Neural progenitor cell (in vitro differentiated cells): ENCODE data around the gene SYDE2. TPM values are rescaled to one million over a fixed set of nuclear protein-coding genes. Genes with fewer than 3 reads are reported as not detected.
A peak's percentile ranks its signal among the peaks of the same experiment; 100 is the strongest.

Experiments used
- DNase-seq: peaks from one replicate; pipeline ENCODE4 v3.0.0-alpha.2; 2016; ENCODE audit warnings: low spot score
- H2AFZ ChIP-seq: fragments of 200-600 bp; sonication (generic); replicated peaks from 2 replicates; pipeline ENCODE4 v1.6.1; 2016; ENCODE audit warnings: antibody characterized with exemption
- H3F3A ChIP-seq: fragments of 200-600 bp; sonication (generic); 2 replicates; pipeline ENCODE4 v1.6.1; 2016; ENCODE audit warnings: antibody characterized with exemption, low read depth
- H3K27ac ChIP-seq: fragments of 200-600 bp; sonication (generic); 2 replicates; pipeline ENCODE4 v1.5.1; 2016; ENCODE audit warnings: mild to moderate bottlenecking
- H3K27me3 ChIP-seq: fragments of 200-600 bp; sonication (generic); 2 replicates; pipeline ENCODE4 v1.6.1; 2016; ENCODE audit warnings: mild to moderate bottlenecking, moderate library complexity
- H3K36me3 ChIP-seq: fragments of 200-600 bp; sonication (generic); 2 replicates; pipeline ENCODE4 v1.5.1; 2016
- H3K4me1 ChIP-seq: fragments of 200-600 bp; sonication (generic); 2 replicates; pipeline ENCODE4 v1.6.1; 2016; ENCODE audit warnings: mixed run types
- H3K4me2 ChIP-seq: fragments of 200-600 bp; sonication (generic); 2 replicates; pipeline ENCODE4 v1.6.1; 2016
- H3K4me3 ChIP-seq: fragments of 200-600 bp; sonication (generic); 2 replicates; pipeline ENCODE4 v1.5.1; 2016
- H3K79me2 ChIP-seq: fragments of 200-600 bp; sonication (generic); 2 replicates; pipeline ENCODE4 v1.6.1; 2016; ENCODE audit warnings: low read depth
- H3K9ac ChIP-seq: fragments of 200-600 bp; sonication (generic); 2 replicates; pipeline ENCODE4 v1.6.1; 2016
- H3K9me3 ChIP-seq: fragments of 200-600 bp; sonication (generic); 2 replicates; pipeline ENCODE4 v1.5.1; 2016; ENCODE audit warnings: low read depth
- H4K20me1 ChIP-seq: fragments of 200-600 bp; sonication (generic); 2 replicates; pipeline ENCODE4 v1.6.1; 2016; ENCODE audit warnings: low read depth
- H3K27ac Mint-ChIP-seq: 3 replicates; pipeline ENCODE4 v1.8.0; 2021; ENCODE audit warnings: mixed read lengths
- H3K27me3 Mint-ChIP-seq: 2 replicates; pipeline ENCODE4 v1.8.0; 2022; ENCODE audit warnings: low read depth, mild to moderate bottlenecking, inconsistent platforms, moderate library complexity, mixed read lengths; ENCODE audit not compliant: insufficient read depth
- H3K36me3 Mint-ChIP-seq: 3 replicates; pipeline ENCODE4 v1.8.0; 2021; ENCODE audit warnings: mixed read lengths
- H3K4me1 Mint-ChIP-seq: 3 replicates; pipeline ENCODE4 v1.8.0; 2021; ENCODE audit warnings: mixed read lengths
- H3K4me3 Mint-ChIP-seq: 3 replicates; pipeline ENCODE4 v1.8.0; 2021; ENCODE audit warnings: mild to moderate bottlenecking, moderate library complexity, mixed read lengths
- H3K9me3 Mint-ChIP-seq: 3 replicates; pipeline ENCODE4 v1.8.0; 2020; ENCODE audit warnings: mixed read lengths
- EZH2 ChIP-seq: fragments of 200-600 bp; sonication (generic); IDR thresholded peaks from 2 replicates; pipeline ENCODE4 v1.6.1; 2017; ENCODE audit warnings: antibody characterized with exemption, mild to moderate bottlenecking, moderate library complexity
- EZH2phosphoT487 ChIP-seq: fragments of 200-600 bp; sonication (generic); IDR thresholded peaks from 2 replicates; pipeline ENCODE4 v1.6.1; 2017; ENCODE audit warnings: antibody characterized with exemption
- total RNA-seq: library from RNA; depleted of rRNA; stranded (reverse); fragments of >200 nt; gene quantifications from 2 replicates; pipeline ENCODE4 v1.2.3, GENCODE V29; 2015; ENCODE audit warnings: low replicate concordance
- TF ChIP-seq, protein P1 (sequence below): fragments of 200-600 bp; sonication (generic); IDR thresholded peaks from 2 replicates; pipeline ENCODE4 v1.5.1; 2017; ENCODE audit warnings: antibody characterized with exemption, mild to moderate bottlenecking

The SYDE2 gene
- total RNA-seq, 1 donor from 2014 or later: 12.0 TPM

DNA sequence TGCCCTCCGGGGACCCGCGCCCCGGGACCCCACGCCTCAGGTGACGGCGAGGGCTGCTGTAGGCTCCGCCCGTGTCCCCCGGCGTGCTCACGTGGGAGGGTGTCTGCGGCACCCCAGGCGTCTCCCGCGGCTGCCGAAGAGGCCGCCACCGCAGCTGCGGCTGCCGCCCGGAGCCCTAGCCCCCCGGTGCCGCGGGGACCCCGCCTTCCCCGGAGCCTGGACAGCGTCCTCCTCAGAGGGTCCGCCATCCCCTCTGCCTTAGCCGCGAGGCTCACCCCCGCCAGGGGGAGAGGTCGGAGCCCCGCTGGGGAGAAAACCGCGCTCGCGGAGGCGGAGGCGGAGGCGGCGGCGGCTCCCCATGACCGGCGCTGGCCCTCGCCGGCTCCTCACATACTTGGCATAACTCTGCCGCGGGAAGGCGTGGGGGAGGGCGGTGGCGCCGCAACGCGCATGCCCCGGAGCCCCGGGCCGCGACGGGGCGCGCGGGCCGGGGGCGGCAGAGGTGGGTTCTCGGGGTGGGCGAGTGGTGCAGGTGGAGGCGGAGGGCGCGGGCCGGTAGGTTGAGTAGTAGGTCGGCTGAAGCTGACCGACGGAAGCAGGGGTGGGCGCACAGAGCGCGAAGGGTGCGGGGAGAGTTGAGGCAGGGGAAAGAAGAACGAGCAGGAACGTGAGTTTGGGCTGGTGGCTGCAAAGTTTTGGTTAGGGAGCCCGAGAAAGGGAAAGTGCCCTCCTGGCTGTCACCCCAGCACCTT is 700 bp upstream of the SYDE2 start:
- H3K4me3 Mint-ChIP-seq: peak overlapping the region; percentile 96
- no peaks in the 10 kb centered on the region for H3K36me3 ChIP-seq
- peaks cover 16% of the 10 kb centered on the region for H4K20me1 ChIP-seq
- H3K27me3 ChIP-seq: peaks cover 14% of the 10 kb centered on the region
- H3K4me1 Mint-ChIP-seq: peaks cover 31% of the 10 kb centered on the region
- H3K4me2 ChIP-seq: peak overlapping the region; percentile 93
- H3K4me3 ChIP-seq: peak overlapping the region; percentile 80
- peak; percentile 95 for DNase-seq
- H3K9me3 ChIP-seq: no peaks in the 10 kb centered on the region
- H3K79me2 ChIP-seq: peaks cover 39% of the 10 kb centered on the region
- no peaks in the 10 kb centered on the region for H3K36me3 Mint-ChIP-seq
- H3K27ac ChIP-seq: peak overlapping the region; percentile 96
- peaks cover 28% of the 10 kb centered on the region for H3F3A ChIP-seq
- peak overlapping the region; percentile 79 for H2AFZ ChIP-seq
- peaks cover 10% of the 10 kb centered on the region for H3K27me3 Mint-ChIP-seq
- peaks cover 22% of the 10 kb centered on the region for H3K4me1 ChIP-seq
- peak overlapping the region; percentile 86 for H3K9ac ChIP-seq
- H3K27ac Mint-ChIP-seq: peak overlapping the region; percentile 98
- no peaks in the 10 kb centered on the region for H3K9me3 Mint-ChIP-seq
- no peak for TF ChIP-seq EZH2phosphoT487
- TF ChIP-seq, protein P1, sequence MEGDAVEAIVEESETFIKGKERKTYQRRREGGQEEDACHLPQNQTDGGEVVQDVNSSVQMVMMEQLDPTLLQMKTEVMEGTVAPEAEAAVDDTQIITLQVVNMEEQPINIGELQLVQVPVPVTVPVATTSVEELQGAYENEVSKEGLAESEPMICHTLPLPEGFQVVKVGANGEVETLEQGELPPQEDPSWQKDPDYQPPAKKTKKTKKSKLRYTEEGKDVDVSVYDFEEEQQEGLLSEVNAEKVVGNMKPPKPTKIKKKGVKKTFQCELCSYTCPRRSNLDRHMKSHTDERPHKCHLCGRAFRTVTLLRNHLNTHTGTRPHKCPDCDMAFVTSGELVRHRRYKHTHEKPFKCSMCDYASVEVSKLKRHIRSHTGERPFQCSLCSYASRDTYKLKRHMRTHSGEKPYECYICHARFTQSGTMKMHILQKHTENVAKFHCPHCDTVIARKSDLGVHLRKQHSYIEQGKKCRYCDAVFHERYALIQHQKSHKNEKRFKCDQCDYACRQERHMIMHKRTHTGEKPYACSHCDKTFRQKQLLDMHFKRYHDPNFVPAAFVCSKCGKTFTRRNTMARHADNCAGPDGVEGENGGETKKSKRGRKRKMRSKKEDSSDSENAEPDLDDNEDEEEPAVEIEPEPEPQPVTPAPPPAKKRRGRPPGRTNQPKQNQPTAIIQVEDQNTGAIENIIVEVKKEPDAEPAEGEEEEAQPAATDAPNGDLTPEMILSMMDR: peak; percentile 15
- TF ChIP-seq EZH2: no peak

GRCh38 chr1:85199667-85200462 is 951 bp downstream of the SYDE2 start:
- Histone ChIP-seq H3K79me2 (peaks cover 44% of the 10 kb centered on the region), H3K36me3 (no peaks in the 10 kb centered on the region), H3K27ac (no peak overlapping the region), H4K20me1 (peaks cover 16% of the 10 kb centered on the region), H3K4me3 (peak overlapping the region; percentile 80), H3K4me1 (peaks cover 22% of the 10 kb centered on the region), H2AFZ (peak overlapping the region; percentile 79), H3K27me3 (peaks cover 14% of the 10 kb centered on the region), H3K9ac (peak overlapping the region; percentile 86), H3F3A (peaks cover 33% of the 10 kb centered on the region), H3K4me2 (peak overlapping the region; percentile 93), H3K9me3 (no peaks in the 10 kb centered on the region)
- Mint-ChIP-seq H3K9me3 (no peaks in the 10 kb centered on the region), H3K4me3 (peak overlapping the region; percentile 96), H3K27me3 (peaks cover 10% of the 10 kb centered on the region), H3K4me1 (peaks cover 38% of the 10 kb centered on the region), H3K27ac (no peak overlapping the region), H3K36me3 (no peaks in the 10 kb centered on the region)
- TF ChIP-seq EZH2 (no peak), EZH2phosphoT487 (no peak)
- TF ChIP-seq, protein P1: no peak
- peak; percentile 73 for DNase-seq

GRCh38 chr1:85198864-85199263 is 2.0 kb downstream of the SYDE2 start:
- Histone ChIP-seq H2AFZ (no peak overlapping the region), H3K79me2 (peaks cover 54% of the 10 kb centered on the region), H3K27me3 (peaks cover 14% of the 10 kb centered on the region), H3K9ac (no peak overlapping the region), H3F3A (peaks cover 33% of the 10 kb centered on the region), H3K4me3 (peak overlapping the region; percentile 80), H3K4me2 (peak overlapping the region; percentile 93), H4K20me1 (peaks cover 16% of the 10 kb centered on the region), H3K9me3 (no peaks in the 10 kb centered on the region), H3K27ac (no peak overlapping the region), H3K36me3 (no peaks in the 10 kb centered on the region), H3K4me1 (peaks cover 22% of the 10 kb centered on the region)
- DNase-seq: no peak
- Mint-ChIP-seq H3K9me3 (no peaks in the 10 kb centered on the region), H3K36me3 (no peaks in the 10 kb centered on the region), H3K4me1 (peaks cover 38% of the 10 kb centered on the region), H3K4me3 (peak overlapping the region; percentile 96), H3K27ac (no peak overlapping the region), H3K27me3 (peaks cover 10% of the 10 kb centered on the region)
- no peak for TF ChIP-seq EZH2
- TF ChIP-seq, protein P1: no peak
- TF ChIP-seq EZH2phosphoT487: no peak
